HL-60 (cell line): Measurements from ENCODE around the gene KAT6B.
A peak's percentile ranks its signal among the peaks of the same experiment; 100 is the strongest.

Experiments used
- DNase-seq, 2 experiments: peaks; one replicate each; pipeline ENCODE4 v3.0.0-alpha.2; 2010 to 2020; ENCODE audit warnings: low read depth in 1 of 2, low spot score in 1 of 2
- H3K27ac ChIP-seq: fragments of 250-450 bp; sonication (Bioruptor Pico); replicated peaks from 2 replicates; pipeline ENCODE4 v1.5.1; 2020; ENCODE audit warnings: mild to moderate bottlenecking, moderate library complexity
- H3K27me3 ChIP-seq: fragments of 250-450 bp; sonication (Bioruptor Pico); 2 replicates; pipeline ENCODE4 v1.5.1; 2021; ENCODE audit warnings: mild to moderate bottlenecking, moderate library complexity; ENCODE audit not compliant: insufficient read depth, poor library complexity, severe bottlenecking
- H3K4me3 ChIP-seq: replicated peaks from 2 replicates; pipeline ENCODE4 v1.5.1; 2011; ENCODE audit warnings: mild to moderate bottlenecking, control low read depth, low read length; ENCODE audit not compliant: insufficient read depth
- GABPA ChIP-seq: IDR thresholded peaks from 2 replicates; pipeline ENCODE4 v1.6.1; 2012; ENCODE audit warnings: low read depth
- POLR2AphosphoS5 ChIP-seq: IDR thresholded peaks from 2 replicates; pipeline ENCODE4 v1.6.1; 2012; ENCODE audit warnings: low read depth
- SPI1 ChIP-seq: IDR thresholded peaks from 2 replicates; pipeline ENCODE4 v1.6.1; 2012; ENCODE audit warnings: low read depth, mild to moderate bottlenecking, borderline replicate concordance
- TF ChIP-seq, protein P1 (sequence below): IDR thresholded peaks from one replicate; pipeline ENCODE4 v1.5.1; 2011; ENCODE audit warnings: low read length, control low read depth, inconsistent platforms; ENCODE audit not compliant: insufficient read depth
- TF ChIP-seq, protein P2 (sequence below): IDR thresholded peaks from 2 replicates; pipeline ENCODE4 v1.6.1; 2012; ENCODE audit warnings: low read depth; ENCODE audit not compliant: insufficient replicate concordance

KAT6B gene

DNA sequence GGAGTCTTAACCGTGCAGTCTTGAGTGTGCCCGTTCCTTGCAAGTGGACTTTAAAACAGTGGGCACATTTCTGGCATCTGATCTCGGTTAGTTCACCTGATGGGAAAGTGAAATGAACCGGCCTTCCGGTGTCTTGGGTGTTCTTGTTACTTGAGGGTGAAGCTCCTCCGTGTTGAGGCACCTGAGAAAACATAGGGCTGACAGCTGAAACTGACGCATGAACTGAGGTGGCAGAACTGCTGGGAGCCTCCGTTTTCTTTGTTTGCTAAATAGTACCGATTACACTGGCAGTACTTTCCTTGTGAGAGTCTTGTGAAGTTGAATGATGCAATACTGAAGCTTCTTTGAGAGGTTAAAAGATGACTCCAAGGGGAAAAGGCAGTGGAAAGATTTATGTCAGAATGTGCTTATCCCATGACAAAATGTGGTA is 222.3 kb downstream of the KAT6B start:
- TF ChIP-seq SPI1 (no peak), POLR2AphosphoS5 (no peak), GABPA (no peak)
- TF ChIP-seq, protein P1, sequence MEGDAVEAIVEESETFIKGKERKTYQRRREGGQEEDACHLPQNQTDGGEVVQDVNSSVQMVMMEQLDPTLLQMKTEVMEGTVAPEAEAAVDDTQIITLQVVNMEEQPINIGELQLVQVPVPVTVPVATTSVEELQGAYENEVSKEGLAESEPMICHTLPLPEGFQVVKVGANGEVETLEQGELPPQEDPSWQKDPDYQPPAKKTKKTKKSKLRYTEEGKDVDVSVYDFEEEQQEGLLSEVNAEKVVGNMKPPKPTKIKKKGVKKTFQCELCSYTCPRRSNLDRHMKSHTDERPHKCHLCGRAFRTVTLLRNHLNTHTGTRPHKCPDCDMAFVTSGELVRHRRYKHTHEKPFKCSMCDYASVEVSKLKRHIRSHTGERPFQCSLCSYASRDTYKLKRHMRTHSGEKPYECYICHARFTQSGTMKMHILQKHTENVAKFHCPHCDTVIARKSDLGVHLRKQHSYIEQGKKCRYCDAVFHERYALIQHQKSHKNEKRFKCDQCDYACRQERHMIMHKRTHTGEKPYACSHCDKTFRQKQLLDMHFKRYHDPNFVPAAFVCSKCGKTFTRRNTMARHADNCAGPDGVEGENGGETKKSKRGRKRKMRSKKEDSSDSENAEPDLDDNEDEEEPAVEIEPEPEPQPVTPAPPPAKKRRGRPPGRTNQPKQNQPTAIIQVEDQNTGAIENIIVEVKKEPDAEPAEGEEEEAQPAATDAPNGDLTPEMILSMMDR: no peak
- TF ChIP-seq, protein P2, sequence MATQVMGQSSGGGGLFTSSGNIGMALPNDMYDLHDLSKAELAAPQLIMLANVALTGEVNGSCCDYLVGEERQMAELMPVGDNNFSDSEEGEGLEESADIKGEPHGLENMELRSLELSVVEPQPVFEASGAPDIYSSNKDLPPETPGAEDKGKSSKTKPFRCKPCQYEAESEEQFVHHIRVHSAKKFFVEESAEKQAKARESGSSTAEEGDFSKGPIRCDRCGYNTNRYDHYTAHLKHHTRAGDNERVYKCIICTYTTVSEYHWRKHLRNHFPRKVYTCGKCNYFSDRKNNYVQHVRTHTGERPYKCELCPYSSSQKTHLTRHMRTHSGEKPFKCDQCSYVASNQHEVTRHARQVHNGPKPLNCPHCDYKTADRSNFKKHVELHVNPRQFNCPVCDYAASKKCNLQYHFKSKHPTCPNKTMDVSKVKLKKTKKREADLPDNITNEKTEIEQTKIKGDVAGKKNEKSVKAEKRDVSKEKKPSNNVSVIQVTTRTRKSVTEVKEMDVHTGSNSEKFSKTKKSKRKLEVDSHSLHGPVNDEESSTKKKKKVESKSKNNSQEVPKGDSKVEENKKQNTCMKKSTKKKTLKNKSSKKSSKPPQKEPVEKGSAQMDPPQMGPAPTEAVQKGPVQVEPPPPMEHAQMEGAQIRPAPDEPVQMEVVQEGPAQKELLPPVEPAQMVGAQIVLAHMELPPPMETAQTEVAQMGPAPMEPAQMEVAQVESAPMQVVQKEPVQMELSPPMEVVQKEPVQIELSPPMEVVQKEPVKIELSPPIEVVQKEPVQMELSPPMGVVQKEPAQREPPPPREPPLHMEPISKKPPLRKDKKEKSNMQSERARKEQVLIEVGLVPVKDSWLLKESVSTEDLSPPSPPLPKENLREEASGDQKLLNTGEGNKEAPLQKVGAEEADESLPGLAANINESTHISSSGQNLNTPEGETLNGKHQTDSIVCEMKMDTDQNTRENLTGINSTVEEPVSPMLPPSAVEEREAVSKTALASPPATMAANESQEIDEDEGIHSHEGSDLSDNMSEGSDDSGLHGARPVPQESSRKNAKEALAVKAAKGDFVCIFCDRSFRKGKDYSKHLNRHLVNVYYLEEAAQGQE: no peak
- Histone ChIP-seq H3K27me3 (no peaks in the 10 kb centered on the region), H3K27ac (no peak overlapping the region), H3K4me3 (no peak overlapping the region)
- no peak for DNase-seq

DNA sequence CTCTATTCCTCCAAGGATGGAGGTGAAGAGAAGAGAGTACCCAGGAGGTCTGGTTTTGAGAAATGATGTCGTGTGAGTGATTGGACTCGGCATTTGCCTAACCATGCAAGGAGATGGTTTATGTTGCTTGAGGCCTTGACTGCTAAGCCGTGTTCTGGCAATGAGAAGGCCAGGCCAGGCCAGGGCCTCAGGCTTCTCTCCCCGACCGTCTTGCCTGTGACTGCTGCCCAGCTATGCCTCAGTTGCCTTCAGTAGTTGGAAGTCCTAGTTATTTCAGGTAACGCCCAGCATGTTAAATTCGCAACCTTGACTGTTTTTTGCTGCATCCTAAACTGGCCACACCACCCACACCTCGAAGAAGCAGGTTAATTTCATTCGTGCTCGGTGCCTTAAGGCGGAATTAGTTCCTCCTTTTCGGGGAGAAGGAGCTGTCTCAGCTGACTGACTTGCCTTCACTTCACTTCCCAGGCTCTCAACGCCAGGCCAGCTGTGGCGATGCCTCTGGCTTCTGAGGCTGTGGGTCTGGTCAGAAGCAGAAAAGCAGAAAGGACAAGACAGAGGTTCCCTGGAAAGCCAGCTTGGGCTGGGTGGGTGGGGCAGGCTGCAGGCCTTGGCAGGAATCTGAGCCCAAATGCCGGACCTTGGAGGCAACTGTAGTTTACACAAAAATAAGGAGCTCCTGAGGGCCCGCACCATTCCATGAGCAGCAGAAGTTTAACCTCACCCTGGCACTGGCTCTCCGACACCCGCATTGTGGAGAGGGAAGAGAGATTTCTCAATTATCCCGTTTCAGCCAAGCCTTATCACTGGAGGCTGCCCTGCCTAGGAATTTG is 223.1 kb downstream of the KAT6B start:
- H3K27ac ChIP-seq: no peak overlapping the region
- TF ChIP-seq, protein P1: no peak
- TF ChIP-seq POLR2AphosphoS5 (no peak), SPI1 (no peak), GABPA (no peak)
- TF ChIP-seq, protein P2: no peak
- no peaks in the 10 kb centered on the region for H3K27me3 ChIP-seq
- DNase-seq: peak in 1 of 2 experiments; percentile 19
- H3K4me3 ChIP-seq: no peak overlapping the region

DNA sequence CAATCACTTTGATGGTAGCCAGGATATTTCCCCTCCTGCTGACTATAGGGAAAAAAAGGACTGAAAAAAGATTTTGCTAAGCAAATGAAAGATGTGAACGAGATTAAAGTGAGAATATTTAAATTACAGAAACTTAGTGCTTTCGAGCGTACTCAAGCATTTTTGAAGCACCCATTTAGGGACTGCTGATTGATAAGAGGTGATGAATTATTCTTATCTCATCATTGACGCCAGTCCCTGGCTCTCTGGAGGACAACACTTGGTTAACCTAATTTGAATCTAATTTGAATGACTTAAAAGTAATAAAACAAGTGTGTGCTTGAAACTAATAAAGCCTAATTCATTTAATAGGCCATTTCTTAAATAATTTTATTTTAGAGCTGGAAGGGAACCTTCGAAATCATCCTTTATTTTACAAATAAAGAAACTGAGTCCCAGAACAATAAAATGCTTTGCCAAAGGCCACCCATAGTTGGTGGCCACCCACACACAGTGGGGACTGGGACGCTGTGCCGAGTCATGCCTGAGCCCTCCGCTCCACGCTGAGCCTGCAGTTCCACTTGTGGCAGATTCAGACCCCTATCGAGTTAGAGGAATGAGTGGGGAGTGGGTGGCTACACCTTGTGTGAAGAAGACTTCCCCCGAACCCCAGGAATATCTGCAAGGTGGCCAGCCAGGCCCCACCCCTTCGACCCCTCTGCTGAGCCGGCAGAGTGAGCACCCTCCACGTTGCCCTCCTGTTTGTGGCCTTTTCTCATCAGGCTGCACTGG is 223.9 kb downstream of the KAT6B start:
- H3K27me3 ChIP-seq: no peaks in the 10 kb centered on the region
- no peak for TF ChIP-seq SPI1
- TF ChIP-seq, protein P2: no peak
- TF ChIP-seq POLR2AphosphoS5: no peak
- TF ChIP-seq GABPA: no peak
- TF ChIP-seq, protein P1: no peak
- no peak for DNase-seq
- H3K27ac ChIP-seq: no peak overlapping the region
- H3K4me3 ChIP-seq: no peak overlapping the region
